K562 (cell line): ENCODE measurements around the gene CRYBG1. TPM values are rescaled to one million over a fixed set of nuclear protein-coding genes. Genes with fewer than 3 reads are reported as not detected.

Source experiments
- ATAC-seq: fragments of 200-7000 bp; cut with Tn5 transposase; 3 replicates; pipeline ENCODE4 v1.9.1; 2020; ENCODE audit warnings: moderate library complexity
- BruUV-seq: library from RNA; stranded (reverse); fragments of 400-500 nt; replicated peaks from 2 replicates; lab custom pipeline; 2021; lab: Mats Ljungman, UMichigan
- CTCF ChIA-PET: fragments of 300-600 bp; formaldehyde crosslinking; extraction: SDS; loops from one replicate; lab custom pipeline; 2021; ENCODE audit warnings: low intra/inter-chr PET ratio; lab: Yijun Ruan, JAX
- POLR2A ChIA-PET: fragments of 300-600, 350-650 bp; sonication (Branson Sonifier 250); formaldehyde crosslinking; extraction: SDS; loops from one replicate; lab custom pipeline; 2021; ENCODE audit warnings: antibody characterized with exemption, inconsistent platforms; lab: Yijun Ruan, JAX
- DNase-seq, 4 experiments: peaks; one replicate each; pipeline versions ENCODE4 v3.0.0 to v3.0.0-alpha.2; 2011 to 2018; ENCODE audit warnings: low spot score in 3 of 4, mixed read lengths in 3 of 4; ENCODE audit errors: extremely low read depth in 1 of 4
- FAIRE-seq: peaks from 2 replicates; lab custom pipeline; 2011; peaks lifted over from hg19 to GRCh38; lab: Jason Lieb, UNC
- H2AFZ ChIP-seq: 2 replicates; pipeline ENCODE4 v1.6.0; 2011; ENCODE audit warnings: low read depth, low read length, control low read depth, inconsistent platforms
- H3K27ac ChIP-seq: fragments of 200-600 bp; 3 replicates; pipeline ENCODE4 v1.8.0; 2011; ENCODE audit warnings: low read depth, mild to moderate bottlenecking, control low read depth, inconsistent platforms, low read length, moderate library complexity, mixed read lengths; ENCODE audit errors: extremely low read depth
- H3K27me3 ChIP-seq, 2 experiments: fragments of 300-600 bp in 1 of 2; 2 replicates in 1 of 2; 3 replicates in 1 of 2; pipeline versions ENCODE4 v1.6.0 to v1.8.0; 2011; ENCODE audit warnings: inconsistent platforms in 2 of 2, low read length in 2 of 2, mild to moderate bottlenecking in 1 of 2, mixed read lengths in 1 of 2, moderate library complexity in 1 of 2; ENCODE audit not compliant: control insufficient read depth in 2 of 2, insufficient read depth in 2 of 2
- H3K36me3 ChIP-seq: fragments of 300-600 bp; 3 replicates; pipeline ENCODE4 v1.8.0; 2011; ENCODE audit warnings: mild to moderate bottlenecking, low read length, inconsistent platforms; ENCODE audit not compliant: control insufficient read depth, insufficient read depth
- H3K4me1 ChIP-seq, 2 experiments: fragments of 200-600 bp in 1 of 2; replicated peaks in 1 of 2; 2 replicates in 1 of 2; 3 replicates in 1 of 2; pipeline versions ENCODE4 v1.5.1 to v1.8.0; 2011; ENCODE audit warnings: inconsistent platforms in 2 of 2, low read length in 2 of 2, mild to moderate bottlenecking in 1 of 2, mixed read lengths in 1 of 2, moderate library complexity in 1 of 2; ENCODE audit not compliant: control insufficient read depth in 2 of 2, insufficient read depth in 2 of 2
- H3K4me2 ChIP-seq: 2 replicates; pipeline ENCODE4 v1.6.1; 2011; ENCODE audit warnings: low read length, control low read depth, inconsistent platforms, mixed read lengths; ENCODE audit not compliant: insufficient read depth
- H3K4me3 ChIP-seq: fragments of 200-600 bp; sonication (generic), shearing (Covaris generic); 2 replicates; pipeline ENCODE4 v1.5.1; 2016; ENCODE audit warnings: control low read depth, inconsistent platforms
- H3K79me2 ChIP-seq: fragments of 200-600 bp; 3 replicates; pipeline ENCODE4 v1.8.0; 2011; ENCODE audit warnings: low read length, inconsistent platforms; ENCODE audit not compliant: control insufficient read depth, insufficient read depth
- H3K9ac ChIP-seq, 2 experiments: 2 replicates each; pipeline versions ENCODE4 v1.6.0 to v1.6.1; 2011; ENCODE audit warnings: low read depth in 2 of 2, low read length in 2 of 2, control low read depth in 1 of 2, inconsistent platforms in 1 of 2, mild to moderate bottlenecking in 1 of 2, mixed read lengths in 1 of 2; ENCODE audit not compliant: insufficient read depth in 1 of 2
- H3K9me1 ChIP-seq: one replicate; pipeline ENCODE4 v1.6.0; 2011; ENCODE audit warnings: inconsistent platforms, mild to moderate bottlenecking, low read length, moderate library complexity; ENCODE audit not compliant: control insufficient read depth, insufficient read depth
- H3K9me3 ChIP-seq: replicated peaks from 2 replicates; pipeline ENCODE4 v1.5.1; 2011; ENCODE audit warnings: low read depth, low read length, inconsistent platforms; ENCODE audit not compliant: control insufficient read depth, insufficient read depth
- H4K20me1 ChIP-seq: replicated peaks from 2 replicates; pipeline ENCODE4 v1.6.1; 2011; ENCODE audit warnings: low read length, inconsistent platforms, mixed read lengths; ENCODE audit not compliant: control insufficient read depth, insufficient read depth
- CREB3 ChIP-seq: fragments of 450-650 bp; conservative IDR thresholded peaks from 2 replicates; pipeline ENCODE4 v1.6.1; 2016; ENCODE audit warnings: missing genetic modification characterization, low read depth, mild to moderate bottlenecking, missing compliant biosample characterization, moderate library complexity
- FUS ChIP-seq: fragments of 200-400 bp; formaldehyde crosslinking; optimal IDR thresholded peaks from 2 replicates; pipeline ENCODE3; 2017; ENCODE audit warnings: low read depth, low read length
- KAT7 ChIP-seq: sonication (generic); formaldehyde crosslinking; IDR thresholded peaks from 2 replicates; pipeline ENCODE4 v1.8.0; 2022; ENCODE audit warnings: missing genetic modification reagents, mild to moderate bottlenecking, borderline replicate concordance
- KLF1 ChIP-seq: fragments of 450-650 bp; IDR thresholded peaks from 2 replicates; pipeline ENCODE4 v1.6.1; 2016; ENCODE audit warnings: missing genetic modification characterization, missing compliant biosample characterization
- NFYB ChIP-seq: IDR thresholded peaks from 2 replicates; pipeline ENCODE4 v1.6.1; 2011; ENCODE audit warnings: mild to moderate bottlenecking, moderate library complexity; ENCODE audit not compliant: insufficient read length; ENCODE audit errors: extremely low read depth
- PHF20 ChIP-seq: fragments of 450-650 bp; IDR thresholded peaks from 2 replicates; pipeline ENCODE4 v1.6.1; 2018; ENCODE audit not compliant: partially characterized antibody
- POLR3A ChIP-seq: IDR thresholded peaks from 2 replicates; pipeline ENCODE4 v1.6.1; 2011; ENCODE audit warnings: borderline replicate concordance, mild to moderate bottlenecking, moderate library complexity; ENCODE audit not compliant: insufficient read length, insufficient read depth; ENCODE audit errors: extremely low read depth
- SMARCB1 ChIP-seq: IDR thresholded peaks from 2 replicates; pipeline ENCODE4 v1.6.1; 2011; ENCODE audit warnings: improper control_type of control experiment, low read depth; ENCODE audit not compliant: insufficient read length
- SRF ChIP-seq, 2 experiments: fragments of 250-450, 450-650 bp in 1 of 2; sonication (Bioruptor Pico) in 1 of 2; sonication (generic) in 1 of 2; formaldehyde crosslinking; IDR thresholded peaks; 2 replicates each; pipeline versions ENCODE4 v1.5.0 to v1.5.1; 2020 to 2022; ENCODE audit warnings: mild to moderate bottlenecking in 1 of 2, missing genetic modification reagents in 1 of 2
- STAT5B ChIP-seq: fragments of 250-450 bp; sonication (Bioruptor Pico); IDR thresholded peaks from 2 replicates; pipeline ENCODE4 v1.8.0; 2021; ENCODE audit warnings: mild to moderate bottlenecking, inconsistent platforms
- WGBS: fragments of 100-300 bp; shearing (Covaris generic); methylation state at CpG from one replicate; pipeline ENCODE4 v1.1.6; 2016; ENCODE audit warnings: low coverage, mixed read lengths; ENCODE audit not compliant: insufficient coverage; ENCODE audit errors: missing lambda C conversion rate; 5-methylcytosine and 5-hydroxymethylcytosine counted together
- in situ Hi-C: fragments of 300-500 bp; cut with MboI; formaldehyde crosslinking; loops from 4 replicates; pipeline ENCODE4 v1.15.0; 2018; ENCODE audit warnings: inconsistent platforms, mixed read lengths
- intact Hi-C: fragments of 100-400 bp; cut with micrococcal nuclease; formaldehyde crosslinking; loops from 2 replicates; pipeline ENCODE4 v1.14.2; 2022
- polyA plus RNA-seq, 8 experiments: library from polyadenylated mRNA; depleted of rRNA in 4 of 8; stranded (reverse) in 5 of 8; unstranded in 3 of 8; fragments of >200 nt; fragmentation: Nextera tagmentation in 2 of 8; fragmentation: Illumina TruSeq in 1 of 8; extraction: Ambion mirVana in 2 of 8; extraction: Trizol in 1 of 8; gene quantifications; 2 replicates each; pipeline versions ENCODE4 v1.2.1 to v1.2.3, GENCODE V29; 2011 to 2014; ENCODE audit warnings: inconsistent platforms in 1 of 8, missing spikeins in 1 of 8
- total RNA-seq, 7 experiments: library from RNA; depleted of rRNA in 6 of 7; stranded (reverse); fragments of >200 nt in 6 of 7; fragmentation: Illumina TruSeq in 2 of 7; extraction: Trizol in 2 of 7; gene quantifications; 2 replicates each; pipeline versions ENCODE4 v1.2.1 to v1.2.3, GENCODE V29; 2011 to 2021; ENCODE audit warnings: low replicate concordance in 1 of 7
- TF ChIP-seq, protein P1 (sequence below): fragments of 200-400 bp; formaldehyde crosslinking; IDR thresholded peaks from 2 replicates; pipeline ENCODE4 v1.6.1; 2017; ENCODE audit warnings: mild to moderate bottlenecking, low read depth, low read length, moderate library complexity

Gene CRYBG1
- total and polyA plus RNA-seq, 9 of the 15 experiments (the other 6 are each of a cell fraction or from before 2014, with no cell fraction given), result 0.07 to 0.47 (median 0.11) TPM

- DNase-seq (no peak), FAIRE-seq (no peak), ATAC-seq (no peak)
- H3K9me1 ChIP-seq, result no peaks in the 10 kb centered on the region
- in situ Hi-C loops, result no loop called here
- ChIA-PET POLR2A (no interaction called here), CTCF (no interaction called here)
- 0% methylated on average over 5 of the region's 5 CpGs for WGBS
- H3K27me3 ChIP-seq, result peaks cover 9 to 23% of the 10 kb centered on the region in 2 experiments
- no peaks in the 10 kb centered on the region for H3K4me1 ChIP-seq
- intact Hi-C loops, result no loop called here
- no peaks in the 10 kb centered on the region; the same call in 1 of the 2 replicates for H4K20me1 ChIP-seq
- no peak overlapping the region for H3K4me3 ChIP-seq
- H3K79me2 ChIP-seq, result no peaks in the 10 kb centered on the region
- H3K27ac ChIP-seq, result no peak overlapping the region
- no peak overlapping the region for H3K4me2 ChIP-seq
- no peak overlapping the region for H2AFZ ChIP-seq
- no peak for TF ChIP-seq POLR3A
- H3K9ac ChIP-seq, result no peak overlapping the region
- no peaks in the 10 kb centered on the region for H3K36me3 ChIP-seq
- no TSS peak for BruUV-seq
- H3K9me3 ChIP-seq, result no peaks in the 10 kb centered on the region
These were observed 109.8 kb downstream of the CRYBG1 start for GRCh38 chr6:106470316-106470715.

- H3K4me1 ChIP-seq, result no peaks in the 10 kb centered on the region
- no peak overlapping the region for H3K9ac ChIP-seq
- no peak overlapping the region for H3K4me3 ChIP-seq
- ATAC-seq (no peak), FAIRE-seq (no peak), DNase-seq (no peak)
- no peaks in the 10 kb centered on the region for H3K36me3 ChIP-seq
- H4K20me1 ChIP-seq, result no peaks in the 10 kb centered on the region; the same call in 1 of the 2 replicates
- CTCF ChIA-PET, result no interaction called here
- no peak overlapping the region for H2AFZ ChIP-seq
- POLR2A ChIA-PET, result no interaction called here
- H3K9me3 ChIP-seq, result no peaks in the 10 kb centered on the region
- peaks cover 12 to 28% of the 10 kb centered on the region in 2 experiments for H3K27me3 ChIP-seq
- H3K4me2 ChIP-seq, result no peak overlapping the region
- H3K27ac ChIP-seq, result no peak overlapping the region
- no peaks in the 10 kb centered on the region for H3K79me2 ChIP-seq
- BruUV-seq, result no TSS peak
- intact Hi-C loops, result no loop called here
- in situ Hi-C loops, result no loop called here
- no peaks in the 10 kb centered on the region for H3K9me1 ChIP-seq
- TF ChIP-seq NFYB, result no peak
- no peak for TF ChIP-seq FUS
- TF ChIP-seq, protein P1, sequence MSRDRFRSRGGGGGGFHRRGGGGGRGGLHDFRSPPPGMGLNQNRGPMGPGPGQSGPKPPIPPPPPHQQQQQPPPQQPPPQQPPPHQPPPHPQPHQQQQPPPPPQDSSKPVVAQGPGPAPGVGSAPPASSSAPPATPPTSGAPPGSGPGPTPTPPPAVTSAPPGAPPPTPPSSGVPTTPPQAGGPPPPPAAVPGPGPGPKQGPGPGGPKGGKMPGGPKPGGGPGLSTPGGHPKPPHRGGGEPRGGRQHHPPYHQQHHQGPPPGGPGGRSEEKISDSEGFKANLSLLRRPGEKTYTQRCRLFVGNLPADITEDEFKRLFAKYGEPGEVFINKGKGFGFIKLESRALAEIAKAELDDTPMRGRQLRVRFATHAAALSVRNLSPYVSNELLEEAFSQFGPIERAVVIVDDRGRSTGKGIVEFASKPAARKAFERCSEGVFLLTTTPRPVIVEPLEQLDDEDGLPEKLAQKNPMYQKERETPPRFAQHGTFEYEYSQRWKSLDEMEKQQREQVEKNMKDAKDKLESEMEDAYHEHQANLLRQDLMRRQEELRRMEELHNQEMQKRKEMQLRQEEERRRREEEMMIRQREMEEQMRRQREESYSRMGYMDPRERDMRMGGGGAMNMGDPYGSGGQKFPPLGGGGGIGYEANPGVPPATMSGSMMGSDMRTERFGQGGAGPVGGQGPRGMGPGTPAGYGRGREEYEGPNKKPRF, result no peak
- no peak for TF ChIP-seq CREB3 (tag)
- TF ChIP-seq SRF (CRISPR knock-in tag; IDR thresholded peaks at IDR 0.05), result no peak
- TF ChIP-seq KLF1 (tag), result no peak
- TF ChIP-seq KAT7 (CRISPR knock-in tag), result no peak
- TF ChIP-seq SMARCB1, result no peak
- no peak for TF ChIP-seq PHF20
- no peak for TF ChIP-seq STAT5B
These were observed 110.3 kb downstream of the CRYBG1 start for GRCh38 chr6:106470811-106471210.
